Measurements from ENCODE around the gene PLPPR1.

DNA sequence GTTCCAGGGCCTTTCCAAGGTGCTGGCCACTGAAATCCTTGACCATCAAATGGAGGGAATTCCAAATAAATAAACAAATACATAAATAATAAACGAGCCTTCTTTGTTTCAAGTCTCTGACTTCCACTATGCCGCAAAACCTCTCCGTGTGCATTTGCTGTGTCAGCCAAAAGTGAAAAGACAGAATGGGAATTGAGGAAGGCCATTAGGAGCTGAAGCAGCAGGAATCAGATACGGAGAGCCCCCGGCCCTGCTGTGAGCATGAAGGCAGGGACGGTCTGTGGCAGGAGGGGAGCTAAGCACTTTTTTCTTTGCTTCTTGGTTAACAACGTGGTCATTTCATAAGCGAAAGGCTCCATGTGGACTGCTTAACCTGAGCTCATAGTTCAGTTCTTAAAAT is 26.1 kb downstream of the PLPPR1 start:
- TF ChIP-seq POLR2A (IDR thresholded peaks at IDR 0.05) (no peak), POLR2AphosphoS5 (IDR thresholded peaks at IDR 0.05) (no peak), EP300 (IDR thresholded peaks at IDR 0.05) (no peak)
- TF ChIP-seq, protein P1, sequence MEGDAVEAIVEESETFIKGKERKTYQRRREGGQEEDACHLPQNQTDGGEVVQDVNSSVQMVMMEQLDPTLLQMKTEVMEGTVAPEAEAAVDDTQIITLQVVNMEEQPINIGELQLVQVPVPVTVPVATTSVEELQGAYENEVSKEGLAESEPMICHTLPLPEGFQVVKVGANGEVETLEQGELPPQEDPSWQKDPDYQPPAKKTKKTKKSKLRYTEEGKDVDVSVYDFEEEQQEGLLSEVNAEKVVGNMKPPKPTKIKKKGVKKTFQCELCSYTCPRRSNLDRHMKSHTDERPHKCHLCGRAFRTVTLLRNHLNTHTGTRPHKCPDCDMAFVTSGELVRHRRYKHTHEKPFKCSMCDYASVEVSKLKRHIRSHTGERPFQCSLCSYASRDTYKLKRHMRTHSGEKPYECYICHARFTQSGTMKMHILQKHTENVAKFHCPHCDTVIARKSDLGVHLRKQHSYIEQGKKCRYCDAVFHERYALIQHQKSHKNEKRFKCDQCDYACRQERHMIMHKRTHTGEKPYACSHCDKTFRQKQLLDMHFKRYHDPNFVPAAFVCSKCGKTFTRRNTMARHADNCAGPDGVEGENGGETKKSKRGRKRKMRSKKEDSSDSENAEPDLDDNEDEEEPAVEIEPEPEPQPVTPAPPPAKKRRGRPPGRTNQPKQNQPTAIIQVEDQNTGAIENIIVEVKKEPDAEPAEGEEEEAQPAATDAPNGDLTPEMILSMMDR (IDR thresholded peaks at IDR 0.05) = no peak
